Measurements from ENCODE around the gene ALKAL2. TPM values are rescaled to one million over a fixed set of nuclear protein-coding genes. Genes with fewer than 3 reads are reported as not detected.

The ALKAL2 gene
- total and polyA plus RNA-seq, 2 donors (not counting 3 experiments of a cell fraction or from before 2014, with no cell fraction given) = not detected

- dilution Hi-C loops (cut with MboI; ENCODE audit: extremely low pct_ligation_motif_present, low sequenced_read_pairs) (no loop called here), intact Hi-C loops (cut with micrococcal nuclease) (no loop called here)
- H3K4me2 ChIP-seq (ENCODE audit: insufficient read depth, low read length) = no peak overlapping the region
- H3K4me3 ChIP-seq (replicated peaks in 1 of 3; ENCODE audit: insufficient read depth in 1 of 3, low read depth in 1 of 3, low read length in 3 of 3) = no peak overlapping the region
- ChIA-PET CTCF (interaction anchor here (1.2 to 1.4 kb wide), 3 partner anchors 13 to 28 kb away, joined by 3 to 5 read pairs (median 3); no protein-coding TSS in a partner anchor), POLR2A (no interaction called here)
- H3K27me3 ChIP-seq (ENCODE audit: control insufficient read depth in 2 of 2, insufficient read depth in 2 of 2, low read length in 2 of 2) = no peaks in the 10 kb centered on the region
- no peaks in the 10 kb centered on the region for H3K4me1 ChIP-seq (ENCODE audit: control insufficient read depth, extremely low read depth, insufficient read depth, low read length)
- no peaks in the 10 kb centered on the region for H3K9me1 ChIP-seq (replicated peaks; ENCODE audit: control insufficient read depth, extremely low read depth, insufficient read depth, low read length)
- H3K27ac ChIP-seq (ENCODE audit: insufficient read depth, low read depth, low read length) = no peak overlapping the region
- no peak overlapping the region for H2AFZ ChIP-seq (ENCODE audit: low read depth, low read length)
- FAIRE-seq (no peak), DNase-seq (ENCODE audit: low read depth, low spot score) (no peak)
- H3K9ac ChIP-seq (replicated peaks; ENCODE audit: extremely low read depth, insufficient read depth, low read length) = no peak overlapping the region
- peaks cover 2% of the 10 kb centered on the region for H4K20me1 ChIP-seq (replicated peaks; ENCODE audit: control insufficient read depth, extremely low read depth, insufficient read depth, low read length)
- H3K9me3 ChIP-seq (replicated peaks; ENCODE audit: control insufficient read depth, insufficient read depth, low read length) = no peaks in the 10 kb centered on the region
- H3K36me3 ChIP-seq (ENCODE audit: control insufficient read depth in 2 of 2, extremely low read depth in 1 of 2, insufficient read depth in 2 of 2, low read length in 2 of 2) = peaks cover 5 to 22% of the 10 kb centered on the region in 2 experiments
- TF ChIP-seq JUN (IDR thresholded peaks at IDR 0.05; ENCODE audit: borderline replicate concordance, insufficient read depth, insufficient read length, low read depth) (no peak), POLR2A (IDR thresholded peaks at IDR 0.05; ENCODE audit: low read depth, low read length) (no peak), POLR2AphosphoS5 (IDR thresholded peaks at IDR 0.05; ENCODE audit: insufficient read depth, low read depth, low read length) (no peak), CTCF (IDR thresholded peaks at IDR 0.05; ENCODE audit: extremely low read depth in 1 of 2, insufficient read depth in 1 of 2, low read depth in 1 of 2, low read length in 2 of 2) (no peak), EZH2 (IDR thresholded peaks at IDR 0.05; ENCODE audit: borderline replicate concordance, low read depth, low read length, severe bottlenecking) (no peak), MAX (IDR thresholded peaks at IDR 0.05; ENCODE audit: insufficient read depth, insufficient read length) (no peak), MYC (IDR thresholded peaks at IDR 0.05; ENCODE audit: low read depth, low read length) (no peak), FOS (IDR thresholded peaks at IDR 0.05; ENCODE audit: borderline replicate concordance, insufficient read depth, low read length) (no peak), GATA2 (IDR thresholded peaks at IDR 0.05; ENCODE audit: insufficient read depth, insufficient read length, low read depth, low read length) (no peak)
- peaks cover 59% of the 10 kb centered on the region for H3K79me2 ChIP-seq (ENCODE audit: control insufficient read depth, insufficient read depth, low read length)
- BruUV-seq (replicated peaks) = no TSS peak
Observed at GRCh38 chr2:274503-274902, 13.4 kb downstream of the ALKAL2 start.
